Gastrocnemius medialis (tissue), 4 donors: ENCODE data around the gene TBL1X. TPM values are rescaled to one million over a fixed set of nuclear protein-coding genes. Genes with fewer than 3 reads are reported as not detected.

ENCODE experiments used
- ATAC-seq, 2 donors: fragments of 150-250 bp; one replicate each; pipeline ENCODE4 v1.9.1; 2016
- DNase-seq, 2 donors: peaks; one replicate each; pipeline ENCODE4 v3.0.0-alpha.2; 2019
- H3K27ac ChIP-seq, 4 donors: fragments of 200-600 bp; sonication (generic); 1 replicate in 1 of 4; 2 replicates in 3 of 4; pipeline ENCODE4 v1.5.1; 2016 to 2018; ENCODE audit warnings: mild to moderate bottlenecking in 2 of 4, moderate library complexity in 1 of 4
- H3K27me3 ChIP-seq, 3 donors: fragments of 200-600 bp; sonication (generic) in 2 of 3; 1 replicate in 1 of 3; 2 replicates in 2 of 3; pipeline versions ENCODE4 v1.5.1 to v1.6.0; 2016 to 2019; ENCODE audit warnings: mild to moderate bottlenecking in 1 of 3, moderate library complexity in 1 of 3
- H3K36me3 ChIP-seq, 2 donors: fragments of 200-600 bp; sonication (generic) in 1 of 2; one replicate each; pipeline ENCODE4 v1.5.1; 2017 to 2018
- H3K4me1 ChIP-seq, 2 donors: fragments of 200-600 bp; sonication (generic) in 1 of 2; one replicate each; pipeline ENCODE4 v1.5.1; 2016 to 2017; ENCODE audit warnings: mild to moderate bottlenecking in 2 of 2
- H3K4me3 ChIP-seq, 4 donors: fragments of 200-600 bp; sonication (generic) in 3 of 4; 1 replicate in 1 of 4; 2 replicates in 3 of 4; pipeline ENCODE4 v1.5.1; 2016 to 2019; ENCODE audit warnings: mild to moderate bottlenecking in 2 of 4
- H3K9me3 ChIP-seq, 3 donors: fragments of 200-600 bp; sonication (generic) in 2 of 3; 1 replicate in 1 of 3; 2 replicates in 2 of 3; pipeline ENCODE4 v1.5.1; 2016 to 2019
- POLR2A ChIP-seq, 2 donors: fragments of 450-650 bp; IDR thresholded peaks; one replicate each; pipeline ENCODE4 v1.6.1; 2017; ENCODE audit warnings: antibody characterized with exemption in 2 of 2, mild to moderate bottlenecking in 2 of 2, moderate library complexity in 2 of 2
- in situ Hi-C, 4 donors: fragments of 200-750 bp; cut with MboI; loops; one replicate each; pipeline versions ENCODE4 v1.15.0 to v1.8.0; 2017; ENCODE audit warnings: low sequenced_read_pairs in 4 of 4
- intact Hi-C: fragments of 100-400 bp; cut with DNase I; formaldehyde crosslinking; loops from one replicate; pipeline ENCODE4 v1.15.1; 2023; ENCODE audit warnings: low total_unique reads
- total RNA-seq, 4 donors: library from RNA; depleted of rRNA; stranded (reverse); fragments of >200 nt; gene quantifications; one replicate each; pipeline versions ENCODE4 v1.1.0 to v1.2.3, GENCODE V29; 2016
- TF ChIP-seq, protein P1 (sequence below), 5 experiments: fragments of 450-650 bp in 3 of 5; fragments of 200-600 bp in 2 of 5; sonication (generic) in 2 of 5; IDR thresholded peaks in 4 of 5; conservative IDR thresholded peaks in 1 of 5; 1 replicate in 4 of 5; 2 replicates in 1 of 5; pipeline ENCODE4 v1.5.1; 2016 to 2019; ENCODE audit warnings: antibody characterized with exemption in 5 of 5, mild to moderate bottlenecking in 3 of 5, moderate library complexity in 3 of 5

The TBL1X gene
- total RNA-seq, 4 donors from 2014 or later: 6.7 to 16.8 (median 8.0) TPM

DNA sequence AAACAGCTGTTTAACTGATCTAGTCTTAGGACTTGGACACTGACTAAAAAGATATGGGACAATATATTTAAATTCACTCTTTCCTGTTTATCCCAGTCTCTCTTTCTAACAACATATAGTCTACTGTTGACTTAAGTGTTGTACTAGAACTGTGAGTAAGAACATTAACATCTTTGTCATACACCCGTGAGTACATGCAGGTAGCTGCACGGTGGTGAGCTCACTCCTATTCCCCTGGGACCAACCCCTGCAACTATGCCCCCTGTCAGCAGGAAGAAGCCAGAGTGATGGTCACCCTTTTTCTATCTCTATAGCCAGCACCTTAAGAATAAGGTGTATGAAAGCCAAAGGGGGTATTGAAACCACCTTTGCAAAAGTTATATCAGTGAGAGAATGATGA, 17.6 kb downstream of the TBL1X start:
- TF ChIP-seq POLR2A (IDR thresholded peaks at IDR 0.05): no peak
- TF ChIP-seq, protein P1, sequence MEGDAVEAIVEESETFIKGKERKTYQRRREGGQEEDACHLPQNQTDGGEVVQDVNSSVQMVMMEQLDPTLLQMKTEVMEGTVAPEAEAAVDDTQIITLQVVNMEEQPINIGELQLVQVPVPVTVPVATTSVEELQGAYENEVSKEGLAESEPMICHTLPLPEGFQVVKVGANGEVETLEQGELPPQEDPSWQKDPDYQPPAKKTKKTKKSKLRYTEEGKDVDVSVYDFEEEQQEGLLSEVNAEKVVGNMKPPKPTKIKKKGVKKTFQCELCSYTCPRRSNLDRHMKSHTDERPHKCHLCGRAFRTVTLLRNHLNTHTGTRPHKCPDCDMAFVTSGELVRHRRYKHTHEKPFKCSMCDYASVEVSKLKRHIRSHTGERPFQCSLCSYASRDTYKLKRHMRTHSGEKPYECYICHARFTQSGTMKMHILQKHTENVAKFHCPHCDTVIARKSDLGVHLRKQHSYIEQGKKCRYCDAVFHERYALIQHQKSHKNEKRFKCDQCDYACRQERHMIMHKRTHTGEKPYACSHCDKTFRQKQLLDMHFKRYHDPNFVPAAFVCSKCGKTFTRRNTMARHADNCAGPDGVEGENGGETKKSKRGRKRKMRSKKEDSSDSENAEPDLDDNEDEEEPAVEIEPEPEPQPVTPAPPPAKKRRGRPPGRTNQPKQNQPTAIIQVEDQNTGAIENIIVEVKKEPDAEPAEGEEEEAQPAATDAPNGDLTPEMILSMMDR (IDR thresholded peaks at IDR 0.05 in 4 of 5, conservative IDR thresholded peaks at IDR 0.05 in 1 of 5): no peak
- DNase-seq (no peak), ATAC-seq (no peak)
- H3K27me3 ChIP-seq: no peaks in the 10 kb centered on the region
- in situ Hi-C loops: no loop called here
- no peak overlapping the region for H3K27ac ChIP-seq
- H3K4me3 ChIP-seq: no peak overlapping the region
- H3K4me1 ChIP-seq: no peaks in the 10 kb centered on the region
- no peaks in the 10 kb centered on the region for H3K9me3 ChIP-seq
- intact Hi-C loops: no loop called here
- H3K36me3 ChIP-seq: no peaks in the 10 kb centered on the region

DNA sequence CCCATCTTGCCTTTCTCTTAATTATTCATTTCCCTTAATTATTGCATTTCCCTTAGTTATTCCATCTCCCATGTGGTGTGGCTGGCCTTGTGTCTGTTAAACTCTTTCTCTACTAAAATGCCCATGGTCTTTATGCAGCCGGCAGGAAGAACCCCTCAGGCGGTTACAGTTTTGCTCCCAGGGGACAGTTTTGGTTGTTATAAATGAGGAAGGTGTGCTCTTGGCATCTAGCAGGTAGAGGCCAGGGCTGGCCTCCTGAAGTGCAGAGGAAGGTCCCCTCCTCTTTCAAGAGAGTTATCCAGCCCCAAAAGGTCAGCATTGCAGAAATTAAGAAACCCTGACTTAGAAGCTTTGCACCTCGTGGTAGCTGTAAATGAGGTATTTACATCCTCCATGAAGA, 18.0 kb downstream of the TBL1X start:
- H3K36me3 ChIP-seq: no peaks in the 10 kb centered on the region

GRCh38 chrX:9483376-9483775, 18.5 kb downstream of the TBL1X start:
- intact Hi-C loops: no loop called here
- TF ChIP-seq POLR2A (IDR thresholded peaks at IDR 0.05): no peak
- TF ChIP-seq, protein P1 (IDR thresholded peaks at IDR 0.05 in 4 of 5, conservative IDR thresholded peaks at IDR 0.05 in 1 of 5): no peak
- H3K36me3 ChIP-seq: no peaks in the 10 kb centered on the region
- DNase-seq (no peak), ATAC-seq (no peak)
- H3K9me3 ChIP-seq: no peaks in the 10 kb centered on the region
- no peaks in the 10 kb centered on the region for H3K4me1 ChIP-seq
- H3K4me3 ChIP-seq: no peak overlapping the region
- no peak overlapping the region for H3K27ac ChIP-seq
- no peaks in the 10 kb centered on the region for H3K27me3 ChIP-seq
- in situ Hi-C loops: no loop called here

More for the DNA sequence above, 18.0 kb downstream of the TBL1X start:
- H3K4me3 ChIP-seq: no peak overlapping the region
- in situ Hi-C loops (no loop called here), intact Hi-C loops (no loop called here)
- H3K27me3 ChIP-seq: no peaks in the 10 kb centered on the region
- H3K27ac ChIP-seq: no peak overlapping the region
- DNase-seq: no peak
- H3K9me3 ChIP-seq: no peaks in the 10 kb centered on the region
- ATAC-seq: no peak
- TF ChIP-seq, protein P1 (IDR thresholded peaks at IDR 0.05 in 4 of 5, conservative IDR thresholded peaks at IDR 0.05 in 1 of 5): no peak
- TF ChIP-seq POLR2A (IDR thresholded peaks at IDR 0.05): no peak
- no peaks in the 10 kb centered on the region for H3K4me1 ChIP-seq

DNA sequence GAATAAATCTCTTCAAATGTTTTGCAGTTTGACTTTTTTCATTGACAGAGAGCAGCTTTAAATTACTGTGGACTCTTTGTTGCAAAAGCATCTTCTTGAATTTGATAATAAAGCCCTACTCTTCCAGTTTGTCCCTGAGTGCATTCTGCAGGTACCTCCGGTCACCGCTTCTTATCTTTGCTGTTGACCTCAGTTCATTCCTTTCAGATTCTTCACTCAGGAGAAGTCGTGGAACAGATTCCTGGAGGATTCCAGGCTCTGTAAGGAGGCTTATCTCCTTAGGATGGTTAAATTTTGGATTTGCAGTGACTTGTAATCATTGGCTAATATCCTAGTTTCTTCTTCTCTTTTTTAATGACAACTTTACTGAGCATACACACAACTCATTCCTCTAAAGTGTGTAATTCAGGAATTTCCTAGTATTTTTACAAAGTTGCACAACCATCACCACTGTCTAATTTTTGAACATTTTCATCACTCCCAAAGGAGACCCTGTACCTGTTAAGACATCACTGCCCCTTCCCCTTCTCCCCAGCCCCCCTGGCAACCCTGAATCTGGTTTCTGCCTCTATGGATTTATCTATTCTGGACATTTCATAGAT, 22.0 kb downstream of the TBL1X start:
- in situ Hi-C loops: no loop called here

More for the DNA sequence above, 22.0 kb downstream of the TBL1X start:
- intact Hi-C loops: no loop called here
- ATAC-seq (no peak), DNase-seq (no peak)
- Histone ChIP-seq H3K4me3 (no peak overlapping the region), H3K36me3 (no peaks in the 10 kb centered on the region), H3K27ac (no peak overlapping the region), H3K27me3 (no peaks in the 10 kb centered on the region), H3K9me3 (no peaks in the 10 kb centered on the region), H3K4me1 (no peaks in the 10 kb centered on the region)
- TF ChIP-seq POLR2A (IDR thresholded peaks at IDR 0.05): no peak
- TF ChIP-seq, protein P1 (IDR thresholded peaks at IDR 0.05 in 4 of 5, conservative IDR thresholded peaks at IDR 0.05 in 1 of 5): no peak
